Measurements from ENCODE around the gene FBXO38. TPM values are rescaled to one million over a fixed set of nuclear protein-coding genes. Genes with fewer than 3 reads are reported as not detected.

FBXO38 gene
- total and polyA plus RNA-seq, 2 of the 4 experiments (the other 2 are of a cell fraction), result 14.9 to 70.1 TPM

DNA sequence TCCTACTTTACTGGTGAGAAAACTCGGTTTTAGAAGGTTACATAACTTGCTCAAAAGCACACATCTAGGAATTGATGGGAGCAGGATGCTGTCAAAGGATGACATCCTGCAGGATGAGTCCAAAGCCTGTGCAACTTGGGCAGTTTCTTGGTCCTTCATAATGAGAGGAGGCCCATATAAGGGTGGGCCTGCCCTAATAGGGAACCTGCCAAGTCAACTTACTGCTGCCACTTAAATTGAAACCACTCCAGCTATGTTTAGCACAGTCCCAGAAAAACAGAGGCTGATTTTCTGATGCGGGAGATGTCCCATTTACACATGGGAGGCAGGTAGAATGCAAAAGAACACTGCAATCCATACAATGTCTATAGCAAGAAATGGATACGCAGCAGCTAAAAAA, 61.8 kb downstream of the FBXO38 start:
- H3K4me2 ChIP-seq (ENCODE audit: low read depth, low read length), result no peak overlapping the region
- dilution Hi-C loops (cut with HindIII; ENCODE audit: low sequenced_read_pairs, unreplicated experiment), result no loop called here
- no peak for DNase-seq
- H2BK5ac ChIP-seq (ENCODE audit: low read depth, low read length, poor library complexity, severe bottlenecking), result no peak overlapping the region
- TF ChIP-seq MAFK (IDR thresholded peaks at IDR 0.05; ENCODE audit: low read depth, low read length) (no peak), RCOR1 (IDR thresholded peaks at IDR 0.05; ENCODE audit: insufficient replicate concordance, low read length) (no peak), NFE2L2 (IDR thresholded peaks at IDR 0.05; ENCODE audit: low read depth, low read length) (no peak), RAD21 (IDR thresholded peaks at IDR 0.05; ENCODE audit: low read length) (no peak), SMC3 (IDR thresholded peaks at IDR 0.05; ENCODE audit: low read depth, low read length) (no peak), FOS (IDR thresholded peaks at IDR 0.05; ENCODE audit: low read depth, low read length) (no peak), RFX5 (IDR thresholded peaks at IDR 0.05; ENCODE audit: low read depth, low read length) (no peak), BHLHE40 (IDR thresholded peaks at IDR 0.05; ENCODE audit: low read depth, low read length) (no peak), CEBPB (IDR thresholded peaks at IDR 0.05; ENCODE audit: low read depth, low read length) (no peak), MAZ (IDR thresholded peaks at IDR 0.05; ENCODE audit: borderline replicate concordance, low read depth, low read length) (no peak), CHD1 (IDR thresholded peaks at IDR 0.05; ENCODE audit: low read depth, low read length) (no peak), MXI1 (IDR thresholded peaks at IDR 0.05; ENCODE audit: borderline replicate concordance, low read depth, low read length) (no peak), POLR2A (IDR thresholded peaks at IDR 0.05; ENCODE audit: low read depth, low read length) (no peak)
- TF ChIP-seq, protein P1, sequence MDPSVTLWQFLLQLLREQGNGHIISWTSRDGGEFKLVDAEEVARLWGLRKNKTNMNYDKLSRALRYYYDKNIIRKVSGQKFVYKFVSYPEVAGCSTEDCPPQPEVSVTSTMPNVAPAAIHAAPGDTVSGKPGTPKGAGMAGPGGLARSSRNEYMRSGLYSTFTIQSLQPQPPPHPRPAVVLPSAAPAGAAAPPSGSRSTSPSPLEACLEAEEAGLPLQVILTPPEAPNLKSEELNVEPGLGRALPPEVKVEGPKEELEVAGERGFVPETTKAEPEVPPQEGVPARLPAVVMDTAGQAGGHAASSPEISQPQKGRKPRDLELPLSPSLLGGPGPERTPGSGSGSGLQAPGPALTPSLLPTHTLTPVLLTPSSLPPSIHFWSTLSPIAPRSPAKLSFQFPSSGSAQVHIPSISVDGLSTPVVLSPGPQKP (IDR thresholded peaks at IDR 0.05; ENCODE audit: borderline replicate concordance, low read depth, low read length), result no peak
- TF ChIP-seq, protein P2, sequence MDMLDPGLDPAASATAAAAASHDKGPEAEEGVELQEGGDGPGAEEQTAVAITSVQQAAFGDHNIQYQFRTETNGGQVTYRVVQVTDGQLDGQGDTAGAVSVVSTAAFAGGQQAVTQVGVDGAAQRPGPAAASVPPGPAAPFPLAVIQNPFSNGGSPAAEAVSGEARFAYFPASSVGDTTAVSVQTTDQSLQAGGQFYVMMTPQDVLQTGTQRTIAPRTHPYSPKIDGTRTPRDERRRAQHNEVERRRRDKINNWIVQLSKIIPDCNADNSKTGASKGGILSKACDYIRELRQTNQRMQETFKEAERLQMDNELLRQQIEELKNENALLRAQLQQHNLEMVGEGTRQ (IDR thresholded peaks at IDR 0.05; ENCODE audit: low read depth, low read length), result no peak
- TF ChIP-seq, protein P3, sequence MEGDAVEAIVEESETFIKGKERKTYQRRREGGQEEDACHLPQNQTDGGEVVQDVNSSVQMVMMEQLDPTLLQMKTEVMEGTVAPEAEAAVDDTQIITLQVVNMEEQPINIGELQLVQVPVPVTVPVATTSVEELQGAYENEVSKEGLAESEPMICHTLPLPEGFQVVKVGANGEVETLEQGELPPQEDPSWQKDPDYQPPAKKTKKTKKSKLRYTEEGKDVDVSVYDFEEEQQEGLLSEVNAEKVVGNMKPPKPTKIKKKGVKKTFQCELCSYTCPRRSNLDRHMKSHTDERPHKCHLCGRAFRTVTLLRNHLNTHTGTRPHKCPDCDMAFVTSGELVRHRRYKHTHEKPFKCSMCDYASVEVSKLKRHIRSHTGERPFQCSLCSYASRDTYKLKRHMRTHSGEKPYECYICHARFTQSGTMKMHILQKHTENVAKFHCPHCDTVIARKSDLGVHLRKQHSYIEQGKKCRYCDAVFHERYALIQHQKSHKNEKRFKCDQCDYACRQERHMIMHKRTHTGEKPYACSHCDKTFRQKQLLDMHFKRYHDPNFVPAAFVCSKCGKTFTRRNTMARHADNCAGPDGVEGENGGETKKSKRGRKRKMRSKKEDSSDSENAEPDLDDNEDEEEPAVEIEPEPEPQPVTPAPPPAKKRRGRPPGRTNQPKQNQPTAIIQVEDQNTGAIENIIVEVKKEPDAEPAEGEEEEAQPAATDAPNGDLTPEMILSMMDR (conservative IDR thresholded peaks at IDR 0.05; ENCODE audit: low read depth, low read length), result no peak
- H3K9me3 ChIP-seq (ENCODE audit: control insufficient read depth, insufficient read depth, low read length), result no peaks in the 10 kb centered on the region
- in situ Hi-C loops (cut with MboI; ENCODE audit: low sequenced_read_pairs), result loop anchor here (5.0 to 25.0 kb wide), 4 partner anchors 282 to 792 kb away; no protein-coding TSS in a partner anchor
- no peak overlapping the region for H2AK5ac ChIP-seq (ENCODE audit: low read depth, low read length)
- no peak overlapping the region for H3K18ac ChIP-seq (ENCODE audit: low read depth, low read length)
- H3K4me1 ChIP-seq (ENCODE audit: control insufficient read depth, insufficient read depth, low read length), result no peaks in the 10 kb centered on the region
- ChIA-PET CTCF (interaction anchor here (8.9 kb wide), 1 partner anchor 285 kb away, joined by 59 read pairs; no protein-coding TSS in a partner anchor), POLR2A (ENCODE audit: unreplicated experiment) (no interaction called here)
- H4K20me1 ChIP-seq (ENCODE audit: insufficient read depth, low read length), result no peaks in the 10 kb centered on the region
- H3K79me1 ChIP-seq (ENCODE audit: low read depth in 1 of 2, low read length in 2 of 2), result no peaks in the 10 kb centered on the region
- H4K91ac ChIP-seq (ENCODE audit: insufficient read depth, low read depth, low read length), result no peak overlapping the region
- H4K5ac ChIP-seq (ENCODE audit: low read depth, low read length), result no peak overlapping the region
- no peak overlapping the region for H3K23ac ChIP-seq (ENCODE audit: low read depth, low read length)
- H2BK120ac ChIP-seq (ENCODE audit: low read depth, low read length), result no peak overlapping the region
- no CpG with 5 or more reads among the region's 3 CpGs for WGBS, 2 experiments (ENCODE audit: extremely low coverage in 2 of 2, insufficient read length in 1 of 2)
- H3K56ac ChIP-seq (ENCODE audit: extremely low read depth, insufficient read depth, low read length), result no peak overlapping the region
- peaks cover 6% of the 10 kb centered on the region for H3K27me3 ChIP-seq (ENCODE audit: control insufficient read depth, insufficient read depth, low read length)
- no peak overlapping the region for H2BK20ac ChIP-seq (ENCODE audit: low read depth, low read length)
- no peak overlapping the region for H2AK9ac ChIP-seq (replicated peaks; ENCODE audit: low read depth, low read length, poor library complexity)
- H3K9ac ChIP-seq (ENCODE audit: low read depth, low read length), result no peak overlapping the region
- H3K27ac ChIP-seq (ENCODE audit: insufficient read depth, low read length), result no peak overlapping the region
- no peak overlapping the region for H4K8ac ChIP-seq (ENCODE audit: low read depth in 2 of 2, low read length in 2 of 2)
- intact Hi-C loops (cut with micrococcal nuclease), result loop anchor here (2.0 kb wide), 1 partner anchor 589 kb away; no protein-coding TSS in a partner anchor
- no peak overlapping the region for H3K4ac ChIP-seq (ENCODE audit: low read depth, low read length)
- BruUV-seq (replicated peaks), result no TSS peak
- H3K14ac ChIP-seq (replicated peaks; ENCODE audit: low read depth, low read length), result no peak overlapping the region
- H3K36me3 ChIP-seq (ENCODE audit: control insufficient read depth, insufficient read depth, low read length), result peaks cover 10% of the 10 kb centered on the region
- H3K9me1 ChIP-seq (ENCODE audit: insufficient read depth, low read length), result no peaks in the 10 kb centered on the region
- no peak overlapping the region for H3K4me3 ChIP-seq (ENCODE audit: insufficient read depth, low read depth, low read length)
- H2AFZ ChIP-seq (replicated peaks; ENCODE audit: low read length, poor library complexity), result no peak overlapping the region
- no peak for ATAC-seq (ENCODE audit: low read depth)
- no peak overlapping the region for H2BK15ac ChIP-seq (ENCODE audit: low read depth, low read length)

Measured in IMR-90 (cell line).